Endothelial cell of umbilical vein (primary cell): Measurements from ENCODE around the gene KDR. TPM values are rescaled to one million over a fixed set of nuclear protein-coding genes. Genes with fewer than 3 reads are reported as not detected.

Experiments used
- BruUV-seq: library from RNA; stranded (reverse); fragments of 400-500 nt; replicated peaks from 2 replicates; lab custom pipeline; 2021; lab: Mats Ljungman, UMichigan
- CTCF ChIA-PET: fragments of 300-600, 350-600 bp; sonication (Branson Sonifier 250); formaldehyde crosslinking; loops from one replicate; lab custom pipeline; 2021; ENCODE audit warnings: antibody characterized with exemption, inconsistent platforms; lab: Charles Lee
- POLR2A ChIA-PET: fragments of 300-600, 350-600 bp; sonication (Branson Sonifier 250); formaldehyde crosslinking; loops from one replicate; lab custom pipeline; 2021; ENCODE audit warnings: antibody characterized with exemption, inconsistent platforms; lab: Charles Lee
- DNase-seq: peaks from one replicate; pipeline ENCODE4 v3.0.0-alpha.2; 2011; ENCODE audit warnings: low read depth, low spot score
- FAIRE-seq: peaks from 2 replicates; lab custom pipeline; 2011; peaks lifted over from hg19 to GRCh38; lab: Jason Lieb, UNC
- H2AFZ ChIP-seq: 2 replicates; pipeline ENCODE4 v1.6.0; 2012; ENCODE audit warnings: low read depth, low read length, control low read depth, inconsistent platforms
- H3K27ac ChIP-seq: 2 replicates; pipeline ENCODE4 v1.5.1; 2011; ENCODE audit warnings: low read depth, mild to moderate bottlenecking, control low read depth, low read length, moderate library complexity; ENCODE audit not compliant: insufficient read depth
- H3K27me3 ChIP-seq, 2 experiments: 2 replicates each; pipeline versions ENCODE4 v1.6.0 to v1.6.1; 2011; ENCODE audit warnings: low read length in 2 of 2, mixed read lengths in 1 of 2; ENCODE audit not compliant: control insufficient read depth in 2 of 2, insufficient read depth in 2 of 2
- H3K36me3 ChIP-seq, 2 experiments: 2 replicates in 1 of 2; 3 replicates in 1 of 2; pipeline ENCODE4 v1.5.1; 2011; ENCODE audit warnings: low read length in 2 of 2, mild to moderate bottlenecking in 1 of 2, moderate library complexity in 1 of 2; ENCODE audit not compliant: control insufficient read depth in 2 of 2, insufficient read depth in 2 of 2; ENCODE audit errors: extremely low read depth in 1 of 2
- H3K4me1 ChIP-seq: 3 replicates; pipeline ENCODE4 v1.5.1; 2011; ENCODE audit warnings: mild to moderate bottlenecking, low read length; ENCODE audit not compliant: control insufficient read depth, insufficient read depth; ENCODE audit errors: extremely low read depth
- H3K4me2 ChIP-seq: 2 replicates; pipeline ENCODE4 v1.6.1; 2011; ENCODE audit warnings: low read length, control low read depth, mixed read lengths; ENCODE audit not compliant: insufficient read depth
- H3K4me3 ChIP-seq, 3 experiments: fragments of 200-600 bp in 1 of 3; sonication (generic), shearing (Covaris generic) in 1 of 3; replicated peaks in 1 of 3; 2 replicates each; pipeline ENCODE4 v1.5.1; 2011 to 2016; ENCODE audit warnings: control low read depth in 3 of 3, low read length in 3 of 3, mild to moderate bottlenecking in 2 of 3, inconsistent platforms in 1 of 3, low read depth in 1 of 3, moderate library complexity in 1 of 3; ENCODE audit not compliant: insufficient read depth in 1 of 3
- H3K79me2 ChIP-seq: 2 replicates; pipeline ENCODE4 v1.6.0; 2012; ENCODE audit warnings: low read length, inconsistent platforms; ENCODE audit not compliant: control insufficient read depth, insufficient read depth
- H3K9ac ChIP-seq: replicated peaks from 2 replicates; pipeline ENCODE3; 2011; ENCODE audit warnings: low read length, control low read depth; ENCODE audit not compliant: insufficient read depth; ENCODE audit errors: extremely low read depth
- H3K9me1 ChIP-seq: replicated peaks from 3 replicates; pipeline ENCODE4 v1.6.0; 2011; ENCODE audit warnings: mild to moderate bottlenecking, low read length; ENCODE audit not compliant: control insufficient read depth, insufficient read depth; ENCODE audit errors: extremely low read depth
- H3K9me3 ChIP-seq: replicated peaks from 2 replicates; pipeline ENCODE4 v1.5.1; 2012; ENCODE audit warnings: low read length, inconsistent platforms; ENCODE audit not compliant: control insufficient read depth, insufficient read depth
- H4K20me1 ChIP-seq: replicated peaks from 2 replicates; pipeline ENCODE3; 2011; ENCODE audit warnings: mild to moderate bottlenecking, low read length; ENCODE audit not compliant: control insufficient read depth, insufficient read depth; ENCODE audit errors: extremely low read depth
- CTCF ChIP-seq, 2 donors: IDR thresholded peaks; 1 replicate in 1 of 2; 2 replicates in 1 of 2; pipeline ENCODE4 v1.5.1; 2011; ENCODE audit warnings: low read length in 2 of 2, mild to moderate bottlenecking in 2 of 2, moderate library complexity in 2 of 2, control low read depth in 1 of 2, inconsistent platforms in 1 of 2, low read depth in 1 of 2; ENCODE audit not compliant: insufficient read depth in 1 of 2; ENCODE audit errors: extremely low read depth in 1 of 2
- EZH2 ChIP-seq: IDR thresholded peaks from 2 replicates; pipeline ENCODE4 v1.6.1; 2012; ENCODE audit warnings: borderline replicate concordance, low read depth, mild to moderate bottlenecking, moderate library complexity, low read length, inconsistent platforms; ENCODE audit not compliant: severe bottlenecking
- FOS ChIP-seq: IDR thresholded peaks from 2 replicates; pipeline ENCODE4 v1.6.1; 2011; ENCODE audit warnings: mild to moderate bottlenecking, low read length, moderate library complexity, borderline replicate concordance; ENCODE audit not compliant: insufficient read depth
- GATA2 ChIP-seq: IDR thresholded peaks from 2 replicates; pipeline ENCODE4 v1.7.0; 2011; ENCODE audit warnings: low read depth, mild to moderate bottlenecking, moderate library complexity, mixed read lengths, low read length; ENCODE audit not compliant: insufficient read length, insufficient read depth
- JUN ChIP-seq: IDR thresholded peaks from 2 replicates; pipeline ENCODE4 v1.6.1; 2011; ENCODE audit warnings: borderline replicate concordance, low read depth; ENCODE audit not compliant: insufficient read length, insufficient read depth
- MAX ChIP-seq: IDR thresholded peaks from 2 replicates; pipeline ENCODE4 v1.6.1; 2011; ENCODE audit not compliant: insufficient read depth, insufficient read length
- MYC ChIP-seq: IDR thresholded peaks from one replicate; pipeline ENCODE4 v1.6.1; 2011; ENCODE audit warnings: mild to moderate bottlenecking, low read depth, low read length
- POLR2A ChIP-seq: IDR thresholded peaks from 2 replicates; pipeline ENCODE4 v1.6.1; 2012; ENCODE audit warnings: low read depth, mild to moderate bottlenecking, control low read depth, low read length
- POLR2AphosphoS5 ChIP-seq: IDR thresholded peaks from 2 replicates; pipeline ENCODE4 v1.6.1; 2012; ENCODE audit warnings: low read depth, mild to moderate bottlenecking, control low read depth, low read length, moderate library complexity; ENCODE audit not compliant: insufficient read depth
- dilution Hi-C: fragments of 300-500 bp; cut with MboI; formaldehyde crosslinking; loops from one replicate; pipeline ENCODE4 v1.15.0; 2019; ENCODE audit warnings: low sequenced_read_pairs; ENCODE audit not compliant: extremely low pct_ligation_motif_present
- intact Hi-C: fragments of 100-400 bp; cut with micrococcal nuclease; formaldehyde crosslinking; loops from one replicate; pipeline ENCODE4 v1.10.0; 2022
- polyA plus RNA-seq, 4 experiments: library from polyadenylated mRNA; depleted of rRNA in 3 of 4; stranded (reverse) in 3 of 4; unstranded in 1 of 4; fragments of >200 nt; gene quantifications; 2 replicates each; pipeline versions ENCODE4 v1.2.1 to v1.2.3, GENCODE V29; 2011 to 2012; ENCODE audit warnings: missing spikeins in 1 of 4
- total RNA-seq: library from RNA; stranded (reverse); gene quantifications from 2 replicates; pipeline ENCODE4 v1.2.3, GENCODE V29; 2021

Gene KDR
- total and polyA plus RNA-seq, 2 donors (not counting 3 experiments of a cell fraction or from before 2014, with no cell fraction given): 80.5 to 145 TPM

GRCh38 chr4:55127521-55127920, 2.1 kb upstream of the KDR start:
- Histone ChIP-seq H3K4me1 (peaks cover 18% of the 10 kb centered on the region), H3K79me2 (peaks cover 28% of the 10 kb centered on the region), H3K9me1 (no peaks in the 10 kb centered on the region), H4K20me1 (no peaks in the 10 kb centered on the region), H2AFZ (no peak overlapping the region), H3K27me3 (no peaks in the 10 kb centered on the region), H3K9ac (no peak overlapping the region), H3K4me3 (no peak overlapping the region), H3K27ac (no peak overlapping the region), H3K9me3 (no peaks in the 10 kb centered on the region), H3K36me3 (no peaks in the 10 kb centered on the region), H3K4me2 (no peak overlapping the region)
- BruUV-seq: no TSS peak
- FAIRE-seq: no peak
- DNase-seq: no peak
- POLR2A ChIA-PET: interaction anchor here (0.7 kb wide), 1 partner anchor 92 kb away, joined by 3 read pairs; no protein-coding TSS in a partner anchor
- dilution Hi-C loops: no loop called here
- CTCF ChIA-PET: interaction anchor here (0.9 to 1.4 kb wide), 3 partner anchors 57 to 185 kb away, joined by 4 read pairs; no protein-coding TSS in a partner anchor
- intact Hi-C loops: no loop called here
- TF ChIP-seq JUN: no peak
- no peak for TF ChIP-seq POLR2A
- no peak for TF ChIP-seq POLR2AphosphoS5
- TF ChIP-seq CTCF (IDR thresholded peaks at IDR 0.05; ENCODE audit: extremely low read depth in 1 of 2, insufficient read depth in 1 of 2, low read depth in 1 of 2, low read length in 2 of 2): no peak
- TF ChIP-seq FOS: no peak

GRCh38 chr4:55127053-55127452, 1.7 kb upstream of the KDR start:
- H3K9ac ChIP-seq: no peak overlapping the region
- H3K4me3 ChIP-seq: no peak overlapping the region
- peaks cover 33% of the 10 kb centered on the region for H3K79me2 ChIP-seq
- dilution Hi-C loops: no loop called here
- FAIRE-seq (no peak), DNase-seq (no peak)
- no peak overlapping the region for H3K27ac ChIP-seq
- no peak overlapping the region for H2AFZ ChIP-seq
- intact Hi-C loops: no loop called here
- H3K9me3 ChIP-seq: no peaks in the 10 kb centered on the region
- no peaks in the 10 kb centered on the region for H4K20me1 ChIP-seq
- BruUV-seq: no TSS peak
- no peak overlapping the region for H3K4me2 ChIP-seq
- H3K27me3 ChIP-seq: no peaks in the 10 kb centered on the region
- H3K9me1 ChIP-seq: no peaks in the 10 kb centered on the region
- TF ChIP-seq MAX (no peak), CTCF (IDR thresholded peaks at IDR 0.05; ENCODE audit: extremely low read depth in 1 of 2, insufficient read depth in 1 of 2, low read depth in 1 of 2, low read length in 2 of 2) (no peak), EZH2 (no peak), MYC (no peak), POLR2A (no peak), GATA2 (no peak), FOS (no peak), JUN (no peak), POLR2AphosphoS5 (no peak)
- peaks cover 23% of the 10 kb centered on the region for H3K4me1 ChIP-seq
- ChIA-PET CTCF (interaction anchor here (0.6 to 2.1 kb wide), 5 partner anchors 11 to 193 kb away, joined by 3 to 7 read pairs (median 4); no protein-coding TSS in a partner anchor), POLR2A (no interaction called here)
- no peaks in the 10 kb centered on the region for H3K36me3 ChIP-seq
